Measurements from ENCODE around the gene FTL. TPM values are rescaled to one million over a fixed set of nuclear protein-coding genes. Genes with fewer than 3 reads are reported as not detected.

The FTL gene
- total and polyA plus RNA-seq, 4 donors: 2,528 to 16,395 (median 12,201) TPM

- Histone ChIP-seq H3K9ac (ENCODE audit: low read depth in 1 of 2, low read length in 2 of 2) (no peak overlapping the region), H3K36me3 (ENCODE audit: control insufficient read depth in 4 of 4, insufficient read depth in 3 of 4, low read depth in 1 of 4, low read length in 3 of 4) (peaks cover 6 to 22% (median 20%) of the 10 kb centered on the region in 4 donors), H3K27ac (ENCODE audit: low read depth in 1 of 2, low read length in 2 of 2) (no peak overlapping the region), H3K4me1 (ENCODE audit: control insufficient read depth in 4 of 4, insufficient read depth in 4 of 4, low read length in 3 of 4) (peaks cover 9 to 21% (median 16%) of the 10 kb centered on the region in 4 donors), H3K27me3 (ENCODE audit: control insufficient read depth in 4 of 4, insufficient read depth in 4 of 4, low read length in 3 of 4) (no peaks in the 10 kb centered on the region), H3K4me3 (ENCODE audit: low read depth in 1 of 3, low read length in 3 of 3) (no peak overlapping the region), H3K9me3 (ENCODE audit: control insufficient read depth in 4 of 4, low read length in 3 of 4) (no peaks in the 10 kb centered on the region)
- 96% methylated on average over 7 of the region's 7 CpGs for WGBS
- TF ChIP-seq RAD21 (IDR thresholded peaks at IDR 0.05) (no peak), NR2F2 (IDR thresholded peaks at IDR 0.05) (no peak)
- no peak for DNase-seq (ENCODE audit: low spot score)
Measured at GRCh38 chr19:48988286-48988685, 23.2 kb downstream of the FTL start.

- Histone ChIP-seq H3K4me3 (ENCODE audit: low read depth in 1 of 3, low read length in 3 of 3) (no peak overlapping the region), H3K9me3 (ENCODE audit: control insufficient read depth in 4 of 4, low read length in 3 of 4) (no peaks in the 10 kb centered on the region), H3K9ac (ENCODE audit: low read depth in 1 of 2, low read length in 2 of 2) (no peak overlapping the region), H3K36me3 (ENCODE audit: control insufficient read depth in 4 of 4, insufficient read depth in 3 of 4, low read depth in 1 of 4, low read length in 3 of 4) (peaks cover 6 to 21% (median 20%) of the 10 kb centered on the region in 4 donors), H3K27ac (ENCODE audit: low read depth in 1 of 2, low read length in 2 of 2) (no peak overlapping the region), H3K4me1 (ENCODE audit: control insufficient read depth in 4 of 4, insufficient read depth in 4 of 4, low read length in 3 of 4) (peaks cover 7 to 17% (median 14%) of the 10 kb centered on the region in 4 donors), H3K27me3 (ENCODE audit: control insufficient read depth in 4 of 4, insufficient read depth in 4 of 4, low read length in 3 of 4) (no peaks in the 10 kb centered on the region)
- TF ChIP-seq NR2F2 (IDR thresholded peaks at IDR 0.05) (no peak), CTCF (IDR thresholded peaks at IDR 0.05; ENCODE audit: low read depth, low read length, missing input control) (no peak), MAX (IDR thresholded peaks at IDR 0.05) (no peak), RAD21 (IDR thresholded peaks at IDR 0.05) (no peak), ATF3 (IDR thresholded peaks at IDR 0.05) (no peak), HNF4G (IDR thresholded peaks at IDR 0.05) (no peak)
- 90% methylated on average over 9 of the region's 9 CpGs for WGBS
- DNase-seq (ENCODE audit: low spot score): no peak
Measured at GRCh38 chr19:48988860-48989259, 23.8 kb downstream of the FTL start.

GRCh38 chr19:48989701-48990291, 24.7 kb downstream of the FTL start:
- WGBS: 93% methylated on average over 17 of the region's 17 CpGs
- no peak for TF ChIP-seq JUND (IDR thresholded peaks at IDR 0.05)
- no peak for TF ChIP-seq SP1 (IDR thresholded peaks at IDR 0.05)
- no peak for TF ChIP-seq NR2F2 (IDR thresholded peaks at IDR 0.05)
- no peak for TF ChIP-seq YY1 (IDR thresholded peaks at IDR 0.05)
- no peak for TF ChIP-seq TAF1 (conservative IDR thresholded peaks at IDR 0.05)
- TF ChIP-seq HNF4A (conservative IDR thresholded peaks at IDR 0.05): no peak
- no peak for TF ChIP-seq GABPA (IDR thresholded peaks at IDR 0.05 in 1 of 2, conservative IDR thresholded peaks at IDR 0.05 in 1 of 2)
- no peak for TF ChIP-seq HNF4G (IDR thresholded peaks at IDR 0.05)
- no peak for DNase-seq (ENCODE audit: low spot score)
- Histone ChIP-seq H3K4me1 (ENCODE audit: control insufficient read depth in 4 of 4, insufficient read depth in 4 of 4, low read length in 3 of 4) (peaks cover 12 to 24% (median 16%) of the 10 kb centered on the region in 4 donors), H3K9me3 (ENCODE audit: control insufficient read depth in 4 of 4, low read length in 3 of 4) (no peaks in the 10 kb centered on the region), H3K27ac (ENCODE audit: low read depth in 1 of 2, low read length in 2 of 2) (no peak overlapping the region), H3K9ac (ENCODE audit: low read depth in 1 of 2, low read length in 2 of 2) (no peak overlapping the region), H3K36me3 (ENCODE audit: control insufficient read depth in 4 of 4, insufficient read depth in 3 of 4, low read depth in 1 of 4, low read length in 3 of 4) (peaks cover 6 to 21% (median 20%) of the 10 kb centered on the region in 4 donors), H3K27me3 (ENCODE audit: control insufficient read depth in 4 of 4, insufficient read depth in 4 of 4, low read length in 3 of 4) (no peaks in the 10 kb centered on the region), H3K4me3 (ENCODE audit: low read depth in 1 of 3, low read length in 3 of 3) (no peak overlapping the region)
